Endothelial cell of umbilical vein (primary cell): ENCODE measurements around the gene LRP1-AS. TPM values are rescaled to one million over a fixed set of nuclear protein-coding genes. Genes with fewer than 3 reads are reported as not detected.

Source experiments
- BruUV-seq: library from RNA; stranded (reverse); fragments of 400-500 nt; replicated peaks from 2 replicates; lab custom pipeline; 2021; lab: Mats Ljungman, UMichigan
- CTCF ChIA-PET: fragments of 300-600, 350-600 bp; sonication (Branson Sonifier 250); formaldehyde crosslinking; loops from one replicate; lab custom pipeline; 2021; ENCODE audit warnings: antibody characterized with exemption, inconsistent platforms; lab: Charles Lee
- POLR2A ChIA-PET: fragments of 300-600, 350-600 bp; sonication (Branson Sonifier 250); formaldehyde crosslinking; loops from one replicate; lab custom pipeline; 2021; ENCODE audit warnings: antibody characterized with exemption, inconsistent platforms; lab: Charles Lee
- DNase-seq: peaks from one replicate; pipeline ENCODE4 v3.0.0-alpha.2; 2011; ENCODE audit warnings: low read depth, low spot score
- FAIRE-seq: peaks from 2 replicates; lab custom pipeline; 2011; peaks lifted over from hg19 to GRCh38; lab: Jason Lieb, UNC
- H2AFZ ChIP-seq: 2 replicates; pipeline ENCODE4 v1.6.0; 2012; ENCODE audit warnings: low read depth, low read length, control low read depth, inconsistent platforms
- H3K27ac ChIP-seq: 2 replicates; pipeline ENCODE4 v1.5.1; 2011; ENCODE audit warnings: low read depth, mild to moderate bottlenecking, control low read depth, low read length, moderate library complexity; ENCODE audit not compliant: insufficient read depth
- H3K27me3 ChIP-seq, 2 experiments: 2 replicates each; pipeline versions ENCODE4 v1.6.0 to v1.6.1; 2011; ENCODE audit warnings: low read length in 2 of 2, mixed read lengths in 1 of 2; ENCODE audit not compliant: control insufficient read depth in 2 of 2, insufficient read depth in 2 of 2
- H3K36me3 ChIP-seq, 2 experiments: 2 replicates in 1 of 2; 3 replicates in 1 of 2; pipeline ENCODE4 v1.5.1; 2011; ENCODE audit warnings: low read length in 2 of 2, mild to moderate bottlenecking in 1 of 2, moderate library complexity in 1 of 2; ENCODE audit not compliant: control insufficient read depth in 2 of 2, insufficient read depth in 2 of 2; ENCODE audit errors: extremely low read depth in 1 of 2
- H3K4me1 ChIP-seq: 3 replicates; pipeline ENCODE4 v1.5.1; 2011; ENCODE audit warnings: mild to moderate bottlenecking, low read length; ENCODE audit not compliant: control insufficient read depth, insufficient read depth; ENCODE audit errors: extremely low read depth
- H3K4me2 ChIP-seq: 2 replicates; pipeline ENCODE4 v1.6.1; 2011; ENCODE audit warnings: low read length, control low read depth, mixed read lengths; ENCODE audit not compliant: insufficient read depth
- H3K4me3 ChIP-seq, 3 experiments: fragments of 200-600 bp in 1 of 3; sonication (generic), shearing (Covaris generic) in 1 of 3; replicated peaks in 1 of 3; 2 replicates each; pipeline ENCODE4 v1.5.1; 2011 to 2016; ENCODE audit warnings: control low read depth in 3 of 3, low read length in 3 of 3, mild to moderate bottlenecking in 2 of 3, inconsistent platforms in 1 of 3, low read depth in 1 of 3, moderate library complexity in 1 of 3; ENCODE audit not compliant: insufficient read depth in 1 of 3
- H3K79me2 ChIP-seq: 2 replicates; pipeline ENCODE4 v1.6.0; 2012; ENCODE audit warnings: low read length, inconsistent platforms; ENCODE audit not compliant: control insufficient read depth, insufficient read depth
- H3K9ac ChIP-seq: replicated peaks from 2 replicates; pipeline ENCODE3; 2011; ENCODE audit warnings: low read length, control low read depth; ENCODE audit not compliant: insufficient read depth; ENCODE audit errors: extremely low read depth
- H3K9me1 ChIP-seq: replicated peaks from 3 replicates; pipeline ENCODE4 v1.6.0; 2011; ENCODE audit warnings: mild to moderate bottlenecking, low read length; ENCODE audit not compliant: control insufficient read depth, insufficient read depth; ENCODE audit errors: extremely low read depth
- H3K9me3 ChIP-seq: replicated peaks from 2 replicates; pipeline ENCODE4 v1.5.1; 2012; ENCODE audit warnings: low read length, inconsistent platforms; ENCODE audit not compliant: control insufficient read depth, insufficient read depth
- H4K20me1 ChIP-seq: replicated peaks from 2 replicates; pipeline ENCODE3; 2011; ENCODE audit warnings: mild to moderate bottlenecking, low read length; ENCODE audit not compliant: control insufficient read depth, insufficient read depth; ENCODE audit errors: extremely low read depth
- EZH2 ChIP-seq: IDR thresholded peaks from 2 replicates; pipeline ENCODE4 v1.6.1; 2012; ENCODE audit warnings: borderline replicate concordance, low read depth, mild to moderate bottlenecking, moderate library complexity, low read length, inconsistent platforms; ENCODE audit not compliant: severe bottlenecking
- FOS ChIP-seq: IDR thresholded peaks from 2 replicates; pipeline ENCODE4 v1.6.1; 2011; ENCODE audit warnings: mild to moderate bottlenecking, low read length, moderate library complexity, borderline replicate concordance; ENCODE audit not compliant: insufficient read depth
- GATA2 ChIP-seq: IDR thresholded peaks from 2 replicates; pipeline ENCODE4 v1.7.0; 2011; ENCODE audit warnings: low read depth, mild to moderate bottlenecking, moderate library complexity, mixed read lengths, low read length; ENCODE audit not compliant: insufficient read length, insufficient read depth
- JUN ChIP-seq: IDR thresholded peaks from 2 replicates; pipeline ENCODE4 v1.6.1; 2011; ENCODE audit warnings: borderline replicate concordance, low read depth; ENCODE audit not compliant: insufficient read length, insufficient read depth
- MYC ChIP-seq: IDR thresholded peaks from one replicate; pipeline ENCODE4 v1.6.1; 2011; ENCODE audit warnings: mild to moderate bottlenecking, low read depth, low read length
- POLR2A ChIP-seq: IDR thresholded peaks from 2 replicates; pipeline ENCODE4 v1.6.1; 2012; ENCODE audit warnings: low read depth, mild to moderate bottlenecking, control low read depth, low read length
- POLR2AphosphoS5 ChIP-seq: IDR thresholded peaks from 2 replicates; pipeline ENCODE4 v1.6.1; 2012; ENCODE audit warnings: low read depth, mild to moderate bottlenecking, control low read depth, low read length, moderate library complexity; ENCODE audit not compliant: insufficient read depth
- dilution Hi-C: fragments of 300-500 bp; cut with MboI; formaldehyde crosslinking; loops from one replicate; pipeline ENCODE4 v1.15.0; 2019; ENCODE audit warnings: low sequenced_read_pairs; ENCODE audit not compliant: extremely low pct_ligation_motif_present
- intact Hi-C: fragments of 100-400 bp; cut with micrococcal nuclease; formaldehyde crosslinking; loops from one replicate; pipeline ENCODE4 v1.10.0; 2022
- polyA plus RNA-seq, 4 experiments: library from polyadenylated mRNA; depleted of rRNA in 3 of 4; stranded (reverse) in 3 of 4; unstranded in 1 of 4; fragments of >200 nt; gene quantifications; 2 replicates each; pipeline versions ENCODE4 v1.2.1 to v1.2.3, GENCODE V29; 2011 to 2012; ENCODE audit warnings: missing spikeins in 1 of 4
- total RNA-seq: library from RNA; stranded (reverse); gene quantifications from 2 replicates; pipeline ENCODE4 v1.2.3, GENCODE V29; 2021
- TF ChIP-seq, protein P1 (sequence below): IDR thresholded peaks from 2 replicates; pipeline ENCODE4 v1.6.1; 2011; ENCODE audit not compliant: insufficient read depth, insufficient read length
- TF ChIP-seq, protein P2 (sequence below), 2 donors: IDR thresholded peaks; 1 replicate in 1 of 2; 2 replicates in 1 of 2; pipeline ENCODE4 v1.5.1; 2011; ENCODE audit warnings: low read length in 2 of 2, mild to moderate bottlenecking in 2 of 2, moderate library complexity in 2 of 2, control low read depth in 1 of 2, inconsistent platforms in 1 of 2, low read depth in 1 of 2; ENCODE audit not compliant: insufficient read depth in 1 of 2; ENCODE audit errors: extremely low read depth in 1 of 2

Gene LRP1-AS
- total and polyA plus RNA-seq, 2 donors (not counting 3 experiments of a cell fraction or from before 2014, with no cell fraction given): not detected

- POLR2A ChIA-PET: no interaction called here
- CTCF ChIA-PET: interaction anchor here (0.8 to 10.3 kb wide), 10 partner anchors 11 to 116 kb away, joined by 3 to 164 read pairs (median 6); partner anchors contain the start of genes LRP1 and NEMP1
- Histone ChIP-seq H3K9ac (no peak overlapping the region), H3K4me2 (no peak overlapping the region), H3K9me3 (no peaks in the 10 kb centered on the region), H3K4me3 (no peak overlapping the region), H3K9me1 (no peaks in the 10 kb centered on the region), H2AFZ (no peak overlapping the region), H3K79me2 (no peaks in the 10 kb centered on the region), H3K36me3 (no peaks in the 10 kb centered on the region), H4K20me1 (no peaks in the 10 kb centered on the region), H3K4me1 (no peaks in the 10 kb centered on the region), H3K27me3 (peaks cover 2 to 5% of the 10 kb centered on the region in 2 experiments), H3K27ac (no peak overlapping the region)
- FAIRE-seq (no peak), DNase-seq (no peak)
- BruUV-seq: no TSS peak
- TF ChIP-seq EZH2: no peak
- no peak for TF ChIP-seq MYC
- TF ChIP-seq JUN: no peak
- no peak for TF ChIP-seq FOS
- TF ChIP-seq, protein P1, sequence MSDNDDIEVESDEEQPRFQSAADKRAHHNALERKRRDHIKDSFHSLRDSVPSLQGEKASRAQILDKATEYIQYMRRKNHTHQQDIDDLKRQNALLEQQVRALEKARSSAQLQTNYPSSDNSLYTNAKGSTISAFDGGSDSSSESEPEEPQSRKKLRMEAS: no peak
- TF ChIP-seq POLR2A: no peak
- TF ChIP-seq, protein P2, sequence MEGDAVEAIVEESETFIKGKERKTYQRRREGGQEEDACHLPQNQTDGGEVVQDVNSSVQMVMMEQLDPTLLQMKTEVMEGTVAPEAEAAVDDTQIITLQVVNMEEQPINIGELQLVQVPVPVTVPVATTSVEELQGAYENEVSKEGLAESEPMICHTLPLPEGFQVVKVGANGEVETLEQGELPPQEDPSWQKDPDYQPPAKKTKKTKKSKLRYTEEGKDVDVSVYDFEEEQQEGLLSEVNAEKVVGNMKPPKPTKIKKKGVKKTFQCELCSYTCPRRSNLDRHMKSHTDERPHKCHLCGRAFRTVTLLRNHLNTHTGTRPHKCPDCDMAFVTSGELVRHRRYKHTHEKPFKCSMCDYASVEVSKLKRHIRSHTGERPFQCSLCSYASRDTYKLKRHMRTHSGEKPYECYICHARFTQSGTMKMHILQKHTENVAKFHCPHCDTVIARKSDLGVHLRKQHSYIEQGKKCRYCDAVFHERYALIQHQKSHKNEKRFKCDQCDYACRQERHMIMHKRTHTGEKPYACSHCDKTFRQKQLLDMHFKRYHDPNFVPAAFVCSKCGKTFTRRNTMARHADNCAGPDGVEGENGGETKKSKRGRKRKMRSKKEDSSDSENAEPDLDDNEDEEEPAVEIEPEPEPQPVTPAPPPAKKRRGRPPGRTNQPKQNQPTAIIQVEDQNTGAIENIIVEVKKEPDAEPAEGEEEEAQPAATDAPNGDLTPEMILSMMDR (IDR thresholded peaks at IDR 0.05; ENCODE audit: extremely low read depth in 1 of 2, insufficient read depth in 1 of 2, low read depth in 1 of 2, low read length in 2 of 2): no peak
- TF ChIP-seq GATA2: no peak
- no peak for TF ChIP-seq POLR2AphosphoS5
- intact Hi-C loops (no loop called here), dilution Hi-C loops (no loop called here)
These were observed 38.0 kb upstream of the LRP1-AS start for GRCh38 chr12:57185403-57185802.
